H1 (cell line): ENCODE data around the gene ATCAY.

Experiments
- BRCA1 ChIP-seq: IDR thresholded peaks from 2 replicates; pipeline ENCODE4 v1.6.1; 2012; ENCODE audit warnings: low read depth, low read length, improper control_type of control experiment
- RAD21 ChIP-seq, 2 experiments: IDR thresholded peaks in 1 of 2; conservative IDR thresholded peaks in 1 of 2; 2 replicates each; pipeline ENCODE4 v1.6.1; 2011; ENCODE audit warnings: low read depth in 2 of 2, low read length in 2 of 2, improper control_type of control experiment in 1 of 2, inconsistent platforms in 1 of 2, mild to moderate bottlenecking in 1 of 2, moderate library complexity in 1 of 2
- RNF2 ChIP-seq: fragments of 200-900, 300-1000 bp; sonication (generic); IDR thresholded peaks from 2 replicates; pipeline ENCODE4 v1.7.1; 2016; ENCODE audit warnings: borderline replicate concordance, low read depth, mild to moderate bottlenecking, antibody characterized with exemption, low read length; ENCODE audit not compliant: poor library complexity, severe bottlenecking; ENCODE audit errors: missing control alignments

GRCh38 chr19:3840804-3841203 lies 39.7 kb upstream of the ATCAY start:
- TF ChIP-seq RNF2 (no peak), BRCA1 (no peak), RAD21 (IDR thresholded peaks at IDR 0.05 in 1 of 2, conservative IDR thresholded peaks at IDR 0.05 in 1 of 2; ENCODE audit: low read depth in 2 of 2, low read length in 2 of 2) (no peak)
